A549 treated with GW870086 at 1 μM for 4 hours (cell line): ENCODE data around the gene CT45A2. TPM values are rescaled to one million over a fixed set of nuclear protein-coding genes. Genes with fewer than 3 reads are reported as not detected.

Source experiments
- total RNA-seq: library from RNA; stranded (reverse); fragments of 200-300 nt; extraction: Qiagen RNA extraction; gene quantifications from 5 replicates; pipeline ENCODE4 v1.2.3, GENCODE V29; 2022; ENCODE audit warnings: low read depth

Gene CT45A2
- not detected in 5 replicates for total RNA-seq

GRCh38 chrX:135819912-135820311 is at the start of gene CT45A2:
TSS of gene CT45A2 (minus strand) at chrX:135820012. CDS start at chrX:135816265, 3,747 bp downstream.

GRCh38 chrX:135854438-135854837 is 34.6 kb upstream of the CT45A2 start, which contains the start of gene CT45A8:
TSS of gene CT45A8 (minus strand) at chrX:135854538. CDS start at chrX:135850783, 3,755 bp downstream.

GRCh38 chrX:135837180-135837579 is 17.4 kb upstream of the CT45A2 start, which contains the start of gene CT45A7:
TSS of gene CT45A7 (minus strand) at chrX:135837280. CDS start at chrX:135833533, 3,747 bp downstream.

GRCh38 chrX:135802687-135803086 is 17.1 kb downstream of the CT45A2 start, which contains the start of gene CT45A6:
TSS of gene CT45A6 (minus strand) at chrX:135802787. CDS start at chrX:135798993, 3,794 bp downstream.

GRCh38 chrX:135785403-135785802 is 34.4 kb downstream of the CT45A2 start, which contains the start of gene CT45A5:
TSS of gene CT45A5 (minus strand) at chrX:135785503. CDS start at chrX:135781729, 3,774 bp downstream.

GRCh38 chrX:135768091-135768490 is 51.7 kb downstream of the CT45A2 start, which contains the start of gene CT45A3:
TSS of gene CT45A3 (minus strand) at chrX:135768191. CDS start at chrX:135764444, 3,747 bp downstream.

Other genes starting within 250 kb of the CT45A2 start
- gene CT45A1, start 106.4 kb downstream of the CT45A2 start, total RNA-seq: not detected in 5 replicates
- 0.23 to 0.31 TPM (median 0.27 TPM) in 3 of 5 replicates, not detected in the others for gene CT45A3, start 51.8 kb downstream of the CT45A2 start, total RNA-seq
- gene CT45A5, start 34.5 kb downstream of the CT45A2 start, total RNA-seq: not detected in 5 replicates
- gene CT45A6, start 17.2 kb downstream of the CT45A2 start, total RNA-seq: not detected in 5 replicates
- gene CT45A7, start 17.3 kb upstream of the CT45A2 start, total RNA-seq: not detected in 5 replicates
- not detected in 5 replicates for gene CT45A8, start 34.5 kb upstream of the CT45A2 start, total RNA-seq
- gene CT45A9, start 51.8 kb upstream of the CT45A2 start, total RNA-seq: not detected in 5 replicates
- gene CT45A10, start 73.4 kb upstream of the CT45A2 start, total RNA-seq: 0.41 to 1.1 TPM in 2 of 5 replicates, not detected in the others
- gene SAGE1, start 73.7 kb upstream of the CT45A2 start, total RNA-seq: 0.06 to 0.07 TPM (median 0.06 TPM) in 3 of 5 replicates, not detected in the others
- gene MMGT1, start 154.0 kb upstream of the CT45A2 start, total RNA-seq: 15.2 to 20.8 TPM (median 18.8 TPM) in 5 replicates
- 8.5 to 10.8 TPM (median 9.2 TPM) in 5 replicates for gene SLC9A6, start 165.4 kb upstream of the CT45A2 start, total RNA-seq